SK-N-SH treated with all-trans-retinoic acid at 6 μM for 48 hours (cell line): ENCODE measurements around the gene TMEM203.

ENCODE experiments used
- BACH2 ChIP-seq: fragments of 250-450 bp; sonication (Bioruptor Pico); IDR thresholded peaks from 2 replicates; pipeline ENCODE4 v1.9.0; 2021; ENCODE audit warnings: mild to moderate bottlenecking, borderline replicate concordance
- GLIS3 ChIP-seq: fragments of 250-450 bp; sonication (Bioruptor Pico); IDR thresholded peaks from 2 replicates; pipeline ENCODE4 v1.5.0; 2020; ENCODE audit warnings: mild to moderate bottlenecking, moderate library complexity
- PPARA ChIP-seq: fragments of 250-450 bp; sonication (Bioruptor Pico); IDR thresholded peaks from 2 replicates; pipeline ENCODE4 v1.5.0; 2020; ENCODE audit warnings: mild to moderate bottlenecking, borderline replicate concordance
- ZFP3 ChIP-seq: fragments of 250-450 bp; sonication (Bioruptor Pico); IDR thresholded peaks from 2 replicates; pipeline ENCODE4 v1.5.0; 2020; ENCODE audit warnings: mild to moderate bottlenecking, moderate library complexity
- ZFP30 ChIP-seq: fragments of 450-650 bp; formaldehyde crosslinking; IDR thresholded peaks from 2 replicates; pipeline ENCODE4 v1.5.0; 2022; ENCODE audit warnings: mild to moderate bottlenecking, moderate library complexity
- ZNF70 ChIP-seq: fragments of 450-650 bp; formaldehyde crosslinking; IDR thresholded peaks from 2 replicates; pipeline ENCODE4 v1.5.0; 2020; ENCODE audit warnings: mild to moderate bottlenecking, moderate library complexity
- TF ChIP-seq, protein P1 (sequence below): fragments of 250-450 bp; sonication (Bioruptor Pico); IDR thresholded peaks from 2 replicates; pipeline ENCODE4 v1.5.0; 2020; ENCODE audit warnings: mild to moderate bottlenecking, moderate library complexity

GRCh38 chr9:137241490-137242268 is 36.2 kb upstream of the TMEM203 start:
- TF ChIP-seq PPARA = no peak
- no peak for TF ChIP-seq BACH2 (CRISPR knock-in tag)
- no peak for TF ChIP-seq ZFP3
- no peak for TF ChIP-seq GLIS3 (CRISPR knock-in tag)
- no peak for TF ChIP-seq ZNF70 (CRISPR knock-in tag)
- TF ChIP-seq, protein P1, sequence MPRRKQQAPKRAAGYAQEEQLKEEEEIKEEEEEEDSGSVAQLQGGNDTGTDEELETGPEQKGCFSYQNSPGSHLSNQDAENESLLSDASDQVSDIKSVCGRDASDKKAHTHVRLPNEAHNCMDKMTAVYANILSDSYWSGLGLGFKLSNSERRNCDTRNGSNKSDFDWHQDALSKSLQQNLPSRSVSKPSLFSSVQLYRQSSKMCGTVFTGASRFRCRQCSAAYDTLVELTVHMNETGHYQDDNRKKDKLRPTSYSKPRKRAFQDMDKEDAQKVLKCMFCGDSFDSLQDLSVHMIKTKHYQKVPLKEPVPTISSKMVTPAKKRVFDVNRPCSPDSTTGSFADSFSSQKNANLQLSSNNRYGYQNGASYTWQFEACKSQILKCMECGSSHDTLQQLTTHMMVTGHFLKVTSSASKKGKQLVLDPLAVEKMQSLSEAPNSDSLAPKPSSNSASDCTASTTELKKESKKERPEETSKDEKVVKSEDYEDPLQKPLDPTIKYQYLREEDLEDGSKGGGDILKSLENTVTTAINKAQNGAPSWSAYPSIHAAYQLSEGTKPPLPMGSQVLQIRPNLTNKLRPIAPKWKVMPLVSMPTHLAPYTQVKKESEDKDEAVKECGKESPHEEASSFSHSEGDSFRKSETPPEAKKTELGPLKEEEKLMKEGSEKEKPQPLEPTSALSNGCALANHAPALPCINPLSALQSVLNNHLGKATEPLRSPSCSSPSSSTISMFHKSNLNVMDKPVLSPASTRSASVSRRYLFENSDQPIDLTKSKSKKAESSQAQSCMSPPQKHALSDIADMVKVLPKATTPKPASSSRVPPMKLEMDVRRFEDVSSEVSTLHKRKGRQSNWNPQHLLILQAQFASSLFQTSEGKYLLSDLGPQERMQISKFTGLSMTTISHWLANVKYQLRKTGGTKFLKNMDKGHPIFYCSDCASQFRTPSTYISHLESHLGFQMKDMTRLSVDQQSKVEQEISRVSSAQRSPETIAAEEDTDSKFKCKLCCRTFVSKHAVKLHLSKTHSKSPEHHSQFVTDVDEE (CRISPR knock-in tag) = no peak
- TF ChIP-seq ZFP30 = no peak
